SK-N-SH treated with all-trans-retinoic acid at 6 μM for 48 hours (cell line): Measurements from ENCODE around the gene CDT1.

Experiments
- PPARA ChIP-seq: fragments of 250-450 bp; sonication (Bioruptor Pico); IDR thresholded peaks from 2 replicates; pipeline ENCODE4 v1.5.0; 2020; ENCODE audit warnings: mild to moderate bottlenecking, borderline replicate concordance
- TOX ChIP-seq: fragments of 250-450 bp; sonication (Bioruptor Pico); IDR thresholded peaks from 2 replicates; pipeline ENCODE4 v1.8.0; 2021; ENCODE audit warnings: mild to moderate bottlenecking, moderate library complexity, borderline replicate concordance
- TF ChIP-seq, protein P1 (sequence below): fragments of 250-450 bp; sonication (Bioruptor Pico); IDR thresholded peaks from 2 replicates; pipeline ENCODE4 v1.5.1; 2020; ENCODE audit warnings: low read depth, mild to moderate bottlenecking, moderate library complexity
- TF ChIP-seq, protein P2 (sequence below): fragments of 250-450 bp; sonication (Bioruptor Pico); IDR thresholded peaks from 2 replicates; pipeline ENCODE4 v1.8.0; 2021; ENCODE audit warnings: low read depth, mild to moderate bottlenecking, moderate library complexity, borderline replicate concordance

DNA sequence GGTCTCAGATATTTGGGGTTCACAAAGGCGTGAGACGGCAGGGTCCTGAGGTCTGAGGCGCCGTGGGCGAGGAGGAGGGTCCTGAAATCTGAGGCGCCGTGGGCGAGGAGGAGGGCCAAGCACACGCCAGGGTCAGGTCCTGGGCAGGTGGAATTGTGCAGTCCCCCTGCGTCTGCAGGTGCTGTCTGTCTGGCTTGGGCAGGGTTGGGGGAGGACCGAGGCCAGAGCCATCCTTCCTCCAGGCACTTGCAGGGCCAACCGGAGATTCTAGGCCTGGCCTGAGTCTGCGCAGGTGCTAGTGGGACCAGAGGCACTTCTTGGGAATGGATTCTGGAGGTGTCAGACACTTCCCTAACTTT, 10.5 kb downstream of the CDT1 start:
- TF ChIP-seq, protein P1, sequence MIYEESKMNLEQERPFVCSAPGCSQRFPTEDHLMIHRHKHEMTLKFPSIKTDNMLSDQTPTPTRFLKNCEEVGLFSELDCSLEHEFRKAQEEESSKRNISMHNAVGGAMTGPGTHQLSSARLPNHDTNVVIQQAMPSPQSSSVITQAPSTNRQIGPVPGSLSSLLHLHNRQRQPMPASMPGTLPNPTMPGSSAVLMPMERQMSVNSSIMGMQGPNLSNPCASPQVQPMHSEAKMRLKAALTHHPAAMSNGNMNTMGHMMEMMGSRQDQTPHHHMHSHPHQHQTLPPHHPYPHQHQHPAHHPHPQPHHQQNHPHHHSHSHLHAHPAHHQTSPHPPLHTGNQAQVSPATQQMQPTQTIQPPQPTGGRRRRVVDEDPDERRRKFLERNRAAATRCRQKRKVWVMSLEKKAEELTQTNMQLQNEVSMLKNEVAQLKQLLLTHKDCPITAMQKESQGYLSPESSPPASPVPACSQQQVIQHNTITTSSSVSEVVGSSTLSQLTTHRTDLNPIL (CRISPR knock-in tag): no peak
- TF ChIP-seq TOX (no peak), PPARA (CRISPR knock-in tag) (no peak)
- TF ChIP-seq, protein P2, sequence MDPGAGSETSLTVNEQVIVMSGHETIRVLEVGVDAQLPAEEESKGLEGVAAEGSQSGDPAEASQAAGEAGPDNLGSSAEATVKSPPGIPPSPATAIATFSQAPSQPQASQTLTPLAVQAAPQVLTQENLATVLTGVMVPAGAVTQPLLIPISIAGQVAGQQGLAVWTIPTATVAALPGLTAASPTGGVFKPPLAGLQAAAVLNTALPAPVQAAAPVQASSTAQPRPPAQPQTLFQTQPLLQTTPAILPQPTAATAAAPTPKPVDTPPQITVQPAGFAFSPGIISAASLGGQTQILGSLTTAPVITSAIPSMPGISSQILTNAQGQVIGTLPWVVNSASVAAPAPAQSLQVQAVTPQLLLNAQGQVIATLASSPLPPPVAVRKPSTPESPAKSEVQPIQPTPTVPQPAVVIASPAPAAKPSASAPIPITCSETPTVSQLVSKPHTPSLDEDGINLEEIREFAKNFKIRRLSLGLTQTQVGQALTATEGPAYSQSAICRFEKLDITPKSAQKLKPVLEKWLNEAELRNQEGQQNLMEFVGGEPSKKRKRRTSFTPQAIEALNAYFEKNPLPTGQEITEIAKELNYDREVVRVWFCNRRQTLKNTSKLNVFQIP (CRISPR knock-in tag): no peak
